Gastroesophageal sphincter (tissue), 4 donors: Measurements from ENCODE around the gene FN1. TPM values are rescaled to one million over a fixed set of nuclear protein-coding genes. Genes with fewer than 3 reads are reported as not detected.

Experiments
- ATAC-seq: fragments of 150-250 bp; one replicate; pipeline ENCODE4 v1.9.1; 2016; ENCODE audit warnings: mild to moderate bottlenecking, moderate library complexity
- H3K27ac ChIP-seq, 4 donors: fragments of 200-600 bp; sonication (generic) in 3 of 4; 1 replicate in 3 of 4; 2 replicates in 1 of 4; pipeline ENCODE4 v1.5.1; 2016 to 2019
- H3K27me3 ChIP-seq: fragments of 200-600 bp; sonication (generic); one replicate; pipeline ENCODE4 v1.5.1; 2019
- H3K36me3 ChIP-seq, 2 donors: fragments of 200-600 bp; sonication (generic); one replicate each; pipeline ENCODE4 v1.5.1; 2019; ENCODE audit warnings: control low read depth in 1 of 2
- H3K4me1 ChIP-seq, 3 donors: fragments of 200-600 bp; sonication (generic); 1 replicate in 2 of 3; 2 replicates in 1 of 3; pipeline ENCODE4 v1.5.1; 2016 to 2019; ENCODE audit warnings: control low read depth in 2 of 3
- H3K4me3 ChIP-seq, 2 donors: fragments of 200-600 bp; sonication (generic); one replicate each; pipeline ENCODE4 v1.5.1; 2019; ENCODE audit warnings: mild to moderate bottlenecking in 1 of 2, moderate library complexity in 1 of 2
- H3K9me3 ChIP-seq, 3 donors: fragments of 200-600 bp; sonication (generic); one replicate each; pipeline ENCODE4 v1.5.1; 2017 to 2019; ENCODE audit warnings: control low read depth in 2 of 3
- EP300 ChIP-seq: sonication (generic); formaldehyde crosslinking; IDR thresholded peaks from one replicate; pipeline ENCODE4 v1.6.1; 2017; ENCODE audit warnings: antibody characterized with exemption, mild to moderate bottlenecking
- POLR2A ChIP-seq, 2 donors: fragments of 450-650 bp; IDR thresholded peaks; one replicate each; pipeline ENCODE4 v1.6.1; 2017; ENCODE audit warnings: antibody characterized with exemption in 2 of 2, mild to moderate bottlenecking in 2 of 2, moderate library complexity in 1 of 2
- POLR2AphosphoS5 ChIP-seq: sonication (generic); formaldehyde crosslinking; IDR thresholded peaks from one replicate; pipeline ENCODE4 v1.6.1; 2017; ENCODE audit warnings: antibody characterized with exemption
- WGBS, 2 donors: methylation state at CpG; one replicate each; pipeline ENCODE4 v1.1.5; 2018; ENCODE audit warnings: low coverage in 1 of 2; 5-methylcytosine and 5-hydroxymethylcytosine counted together
- total RNA-seq, 4 donors: library from RNA; depleted of rRNA; stranded (reverse); fragments of >200 nt; gene quantifications; one replicate each; pipeline ENCODE4 v1.1.0, GENCODE V29; 2016
- TF ChIP-seq, protein P1 (sequence below), 4 experiments: fragments of 200-600 bp in 2 of 4; fragments of 450-650 bp in 2 of 4; sonication (generic) in 1 of 4; IDR thresholded peaks; one replicate each; pipeline ENCODE4 v1.5.1; 2017 to 2019; ENCODE audit warnings: antibody characterized with exemption in 4 of 4, mild to moderate bottlenecking in 2 of 4, moderate library complexity in 2 of 4

The FN1 gene
- total RNA-seq, 4 donors from 2014 or later: 1,699 to 4,986 (median 1,920) TPM

DNA sequence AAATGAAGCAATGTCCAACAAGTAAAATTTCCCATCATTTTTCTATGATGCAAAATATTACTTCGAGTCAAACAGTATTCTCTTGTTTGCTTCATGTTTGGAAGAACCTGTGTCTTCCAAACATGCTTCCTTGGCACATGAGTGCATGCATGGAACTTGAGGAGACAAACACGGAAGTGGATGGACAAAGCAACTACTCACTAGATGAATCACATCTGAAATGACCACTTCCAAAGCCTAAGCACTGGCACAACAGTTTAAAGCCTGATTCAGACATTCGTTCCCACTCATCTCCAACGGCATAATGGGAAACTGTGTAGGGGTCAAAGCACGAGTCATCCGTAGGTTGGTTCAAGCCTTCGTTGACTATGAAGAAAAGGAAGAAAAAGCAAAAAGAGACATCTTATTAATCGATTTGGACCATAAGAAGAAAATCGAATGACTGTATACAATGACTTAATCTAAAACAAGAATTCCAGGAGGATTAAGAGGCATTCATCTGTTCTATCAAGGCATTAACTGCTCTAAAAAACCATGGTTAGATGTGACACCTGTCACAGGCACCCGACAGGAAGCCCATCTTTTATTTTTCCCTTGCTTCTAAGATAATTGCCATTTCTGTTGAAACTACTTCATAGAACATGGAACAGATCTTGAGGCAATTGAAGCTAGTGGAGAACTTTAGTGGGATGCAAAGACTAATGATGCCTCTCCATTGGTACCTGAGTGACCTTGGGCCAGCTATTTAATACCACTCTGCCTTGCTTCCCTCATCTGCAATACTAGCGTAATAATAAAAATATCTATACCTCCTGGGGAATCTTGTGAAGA lies 68.0 kb downstream of the FN1 start:
- H3K27ac ChIP-seq: peak overlapping the region in 2 of 4 donors; percentile 34 to 37

DNA sequence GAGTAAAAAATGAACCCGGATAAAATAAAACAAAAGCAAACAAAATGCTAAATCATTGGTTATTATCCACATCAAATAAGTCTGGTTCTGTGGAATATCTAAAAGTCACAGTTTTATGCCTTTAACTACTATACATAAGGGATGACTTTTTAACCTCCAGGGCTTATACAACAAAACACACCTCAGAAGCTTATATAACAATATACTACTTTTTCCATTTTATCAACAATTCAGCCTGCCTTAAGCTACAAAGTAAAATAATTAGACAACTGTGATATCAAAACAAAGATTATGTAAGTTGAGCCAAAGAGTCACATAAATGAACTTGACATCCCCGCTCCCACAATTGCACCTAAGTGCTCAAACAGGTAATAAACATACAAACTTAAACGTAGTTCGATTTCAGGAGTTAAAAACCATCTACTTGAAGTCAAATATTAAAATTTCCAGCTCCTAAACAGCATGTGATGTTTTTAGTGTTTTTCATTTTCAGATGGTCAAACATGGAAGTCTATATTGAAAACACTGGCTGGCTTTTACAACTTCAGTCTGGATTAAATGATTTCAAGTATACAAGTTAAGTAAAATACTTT lies 69.3 kb downstream of the FN1 start:
- peaks cover 25 to 100% of the 10 kb centered on the region in 2 donors for H3K36me3 ChIP-seq
- no peak overlapping the region for H3K4me3 ChIP-seq
- TF ChIP-seq, protein P1, sequence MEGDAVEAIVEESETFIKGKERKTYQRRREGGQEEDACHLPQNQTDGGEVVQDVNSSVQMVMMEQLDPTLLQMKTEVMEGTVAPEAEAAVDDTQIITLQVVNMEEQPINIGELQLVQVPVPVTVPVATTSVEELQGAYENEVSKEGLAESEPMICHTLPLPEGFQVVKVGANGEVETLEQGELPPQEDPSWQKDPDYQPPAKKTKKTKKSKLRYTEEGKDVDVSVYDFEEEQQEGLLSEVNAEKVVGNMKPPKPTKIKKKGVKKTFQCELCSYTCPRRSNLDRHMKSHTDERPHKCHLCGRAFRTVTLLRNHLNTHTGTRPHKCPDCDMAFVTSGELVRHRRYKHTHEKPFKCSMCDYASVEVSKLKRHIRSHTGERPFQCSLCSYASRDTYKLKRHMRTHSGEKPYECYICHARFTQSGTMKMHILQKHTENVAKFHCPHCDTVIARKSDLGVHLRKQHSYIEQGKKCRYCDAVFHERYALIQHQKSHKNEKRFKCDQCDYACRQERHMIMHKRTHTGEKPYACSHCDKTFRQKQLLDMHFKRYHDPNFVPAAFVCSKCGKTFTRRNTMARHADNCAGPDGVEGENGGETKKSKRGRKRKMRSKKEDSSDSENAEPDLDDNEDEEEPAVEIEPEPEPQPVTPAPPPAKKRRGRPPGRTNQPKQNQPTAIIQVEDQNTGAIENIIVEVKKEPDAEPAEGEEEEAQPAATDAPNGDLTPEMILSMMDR (IDR thresholded peaks at IDR 0.05): no peak
- 62 to 83% methylated on average over 4 of the region's 4 CpGs for WGBS, 2 donors
- H3K27ac ChIP-seq: peak overlapping the region in 1 of 4 donors; percentile 12
- no peaks in the 10 kb centered on the region for H3K9me3 ChIP-seq
- no peaks in the 10 kb centered on the region for H3K27me3 ChIP-seq
- peaks cover 0 to 1% (median 0%) of the 10 kb centered on the region in 3 donors for H3K4me1 ChIP-seq
- ATAC-seq: no peak

More for the DNA sequence above, 68.0 kb downstream of the FN1 start:
- Histone ChIP-seq H3K4me3 (no peak overlapping the region), H3K36me3 (peaks cover 20 to 100% of the 10 kb centered on the region in 2 donors), H3K9me3 (no peaks in the 10 kb centered on the region), H3K27me3 (no peaks in the 10 kb centered on the region), H3K4me1 (peaks cover 0 to 10% (median 0%) of the 10 kb centered on the region in 3 donors)
- 63 to 69% methylated on average over 10 to 11 of the region's 11 CpGs for WGBS, 2 donors
- ATAC-seq: no peak
- no peak for TF ChIP-seq EP300
- TF ChIP-seq, protein P1 (IDR thresholded peaks at IDR 0.05): no peak

- 56 to 72% methylated on average over 4 of the region's 4 CpGs for WGBS, 2 donors
- Histone ChIP-seq H3K4me3 (no peak overlapping the region), H3K4me1 (no peaks in the 10 kb centered on the region), H3K9me3 (no peaks in the 10 kb centered on the region), H3K27me3 (no peaks in the 10 kb centered on the region), H3K36me3 (peaks cover 25 to 100% of the 10 kb centered on the region in 2 donors), H3K27ac (peak overlapping the region in 1 of 4 donors; percentile 64)
- no peak for TF ChIP-seq EP300
- TF ChIP-seq POLR2A (IDR thresholded peaks at IDR 0.05): no peak
- TF ChIP-seq, protein P1 (IDR thresholded peaks at IDR 0.05): no peak
- TF ChIP-seq POLR2AphosphoS5: no peak
- no peak for ATAC-seq
These were observed 70.6 kb downstream of the FN1 start for GRCh38 chr2:215365184-215365658.

DNA sequence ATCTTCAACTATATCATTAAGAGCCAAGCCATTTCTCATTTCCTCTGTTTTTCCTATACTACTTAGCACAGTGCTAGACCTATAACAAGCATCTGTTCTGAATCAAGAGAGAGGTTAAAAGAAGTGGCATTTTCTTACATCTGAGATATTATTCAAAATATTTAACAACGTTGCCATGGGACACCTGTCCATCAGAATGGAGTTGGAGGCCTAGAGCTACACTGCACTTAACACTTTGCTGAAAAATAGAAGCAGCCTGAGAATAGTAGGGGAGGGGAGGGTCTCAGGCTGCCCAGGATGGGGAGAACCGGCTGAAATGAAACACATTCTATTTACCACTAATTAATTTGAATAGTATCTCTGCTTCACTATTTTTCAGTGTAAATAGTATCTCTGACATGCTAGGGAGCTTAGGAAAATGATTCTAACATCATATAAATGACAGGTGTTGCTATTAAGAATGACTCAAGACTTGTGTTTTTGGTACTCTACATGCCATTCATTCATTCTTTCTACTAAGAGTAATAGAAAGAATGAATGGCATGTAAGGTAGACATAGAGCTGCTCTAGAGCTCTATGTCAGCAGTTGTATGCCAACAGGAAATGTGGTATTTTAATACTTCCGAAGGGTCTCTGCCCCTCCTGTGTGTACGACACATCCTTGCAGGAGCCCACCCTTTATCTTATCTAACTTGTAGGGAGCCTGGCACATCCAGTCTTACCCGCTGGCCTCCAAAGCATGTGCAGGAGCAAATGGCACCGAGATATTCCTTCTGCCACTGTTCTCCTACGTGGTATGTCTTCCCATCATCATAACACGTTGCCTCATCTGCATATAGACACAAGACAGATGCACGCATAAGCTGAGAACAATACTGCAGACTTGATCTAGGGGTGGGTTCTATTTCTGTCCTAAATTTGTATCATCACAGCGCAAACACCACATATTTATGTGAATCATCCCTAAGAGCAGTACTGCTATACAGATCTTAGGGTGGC lies 71.4 kb downstream of the FN1 start:
- Histone ChIP-seq H3K9me3 (no peaks in the 10 kb centered on the region), H3K4me1 (no peaks in the 10 kb centered on the region), H3K27me3 (no peaks in the 10 kb centered on the region), H3K36me3 (peaks cover 25 to 100% of the 10 kb centered on the region in 2 donors), H3K27ac (peak overlapping the region in 2 of 4 donors; percentile 30 to 64), H3K4me3 (no peak overlapping the region)
- TF ChIP-seq POLR2A (IDR thresholded peaks at IDR 0.05) (no peak), EP300 (no peak), POLR2AphosphoS5 (no peak)
- TF ChIP-seq, protein P1 (IDR thresholded peaks at IDR 0.05): no peak
- WGBS, 2 donors: 76 to 78% methylated on average over 10 of the region's 10 CpGs
- ATAC-seq: no peak
